ENCODE measurements around the gene DVL1. TPM values are rescaled to one million over a fixed set of nuclear protein-coding genes. Genes with fewer than 3 reads are reported as not detected.

Gene DVL1
- total and polyA plus RNA-seq, 2 of the 13 experiments (the other 11 are each of a cell fraction or from before 2014, with no cell fraction given), result 30.8 to 60.4 TPM

- intact Hi-C loops (cut with micrococcal nuclease; ENCODE audit: unreplicated experiment), result loop anchor here (2.0 kb wide), 1 partner anchor 20 kb away; the partner anchor contains the start of genes CPTP and INTS11
- peaks cover 29% of the 10 kb centered on the region; the same call in 1 of the 2 replicates for H4K20me1 ChIP-seq (ENCODE audit: insufficient read depth, low read length)
- H3K9me3 ChIP-seq (ENCODE audit: low read length), result no peaks in the 10 kb centered on the region
- H3K27me3 ChIP-seq (ENCODE audit: control insufficient read depth in 1 of 2, insufficient read depth in 2 of 2, low read length in 2 of 2), result no peaks in the 10 kb centered on the region
- H3K79me2 ChIP-seq (ENCODE audit: insufficient read depth, low read length), result peaks cover 48% of the 10 kb centered on the region
- H2AFZ ChIP-seq (ENCODE audit: low read length), result no peak overlapping the region
- POLR2A ChIA-PET, result interaction anchor here (1.0 kb wide), 2 partner anchors 13 to 31 kb away, joined by 3 to 7 read pairs; partner anchors contain the start of gene AURKAIP1
- FAIRE-seq, result no peak
- H3K27ac ChIP-seq (ENCODE audit: extremely low read length, insufficient read depth, low read length), result peak overlapping the region; percentile 13
- H3K4me2 ChIP-seq (ENCODE audit: low read depth, low read length), result peak overlapping the region; percentile 57
- peaks cover 42% of the 10 kb centered on the region for H3K4me1 ChIP-seq (ENCODE audit: insufficient read depth, low read length)
- peak; percentile 63 for ATAC-seq
- peaks cover 9 to 18% of the 10 kb centered on the region in 2 experiments for H3K36me3 ChIP-seq (replicated peaks in 1 of 2; ENCODE audit: control insufficient read depth in 1 of 2, insufficient read depth in 2 of 2, low read length in 2 of 2)
- 39% methylated on average over 5 of the region's 15 CpGs for WGBS (ENCODE audit: low lambda C conversion rate)
- no peak for DNase-seq (ENCODE audit: low spot score)
- in situ Hi-C loops (cut with HindIII; ENCODE audit: extremely low pct_ligation_motif_present, low pct_unique_long_range_greater_than_20kb), result no loop called here
- H3K4me3 ChIP-seq (replicated peaks in 1 of 3; ENCODE audit: insufficient read depth in 1 of 3, low read depth in 2 of 3, low read length in 3 of 3), result peak overlapping the region in 1 of 3 experiments; percentile 38; a peak in 1 of 6 replicates
- BruUV-seq (replicated peaks), result no TSS peak
- peak overlapping the region; percentile 39 for H3K9ac ChIP-seq (ENCODE audit: insufficient read depth, low read depth, low read length)
- CTCF ChIA-PET (ENCODE audit: low intra/inter-chr PET ratio, low total read pairs), result interaction anchor here (2.5 kb wide), 1 partner anchor 27 kb away, joined by 11 read pairs; no protein-coding TSS in a partner anchor
- TF ChIP-seq XRCC5 (optimal IDR thresholded peaks at IDR 0.05; ENCODE audit: low read length), result peak; percentile 59
- TF ChIP-seq REPIN1 (CRISPR knock-in tag; IDR thresholded peaks at IDR 0.05; ENCODE audit: borderline replicate concordance, low read depth), result no peak
- TF ChIP-seq, protein P1, sequence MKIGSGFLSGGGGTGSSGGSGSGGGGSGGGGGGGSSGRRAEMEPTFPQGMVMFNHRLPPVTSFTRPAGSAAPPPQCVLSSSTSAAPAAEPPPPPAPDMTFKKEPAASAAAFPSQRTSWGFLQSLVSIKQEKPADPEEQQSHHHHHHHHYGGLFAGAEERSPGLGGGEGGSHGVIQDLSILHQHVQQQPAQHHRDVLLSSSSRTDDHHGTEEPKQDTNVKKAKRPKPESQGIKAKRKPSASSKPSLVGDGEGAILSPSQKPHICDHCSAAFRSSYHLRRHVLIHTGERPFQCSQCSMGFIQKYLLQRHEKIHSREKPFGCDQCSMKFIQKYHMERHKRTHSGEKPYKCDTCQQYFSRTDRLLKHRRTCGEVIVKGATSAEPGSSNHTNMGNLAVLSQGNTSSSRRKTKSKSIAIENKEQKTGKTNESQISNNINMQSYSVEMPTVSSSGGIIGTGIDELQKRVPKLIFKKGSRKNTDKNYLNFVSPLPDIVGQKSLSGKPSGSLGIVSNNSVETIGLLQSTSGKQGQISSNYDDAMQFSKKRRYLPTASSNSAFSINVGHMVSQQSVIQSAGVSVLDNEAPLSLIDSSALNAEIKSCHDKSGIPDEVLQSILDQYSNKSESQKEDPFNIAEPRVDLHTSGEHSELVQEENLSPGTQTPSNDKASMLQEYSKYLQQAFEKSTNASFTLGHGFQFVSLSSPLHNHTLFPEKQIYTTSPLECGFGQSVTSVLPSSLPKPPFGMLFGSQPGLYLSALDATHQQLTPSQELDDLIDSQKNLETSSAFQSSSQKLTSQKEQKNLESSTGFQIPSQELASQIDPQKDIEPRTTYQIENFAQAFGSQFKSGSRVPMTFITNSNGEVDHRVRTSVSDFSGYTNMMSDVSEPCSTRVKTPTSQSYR (CRISPR knock-in tag; IDR thresholded peaks at IDR 0.05; ENCODE audit: borderline replicate concordance), result 0 out of 2 replicates have a peak, but pooled peaks have one; percentile 16
- peak; percentile 77 for TF ChIP-seq ZBTB33 (CRISPR knock-in tag; IDR thresholded peaks at IDR 0.05)
- peak; percentile 100 for TF ChIP-seq ZSCAN21 (CRISPR knock-in tag; IDR thresholded peaks at IDR 0.05; ENCODE audit: borderline replicate concordance)
- peak; percentile 34 for TF ChIP-seq AGO1 (IDR thresholded peaks at IDR 0.05; ENCODE audit: low read depth, low read length, poor library complexity, severe bottlenecking)
- TF ChIP-seq RAD21 (CRISPR knock-in tag; IDR thresholded peaks at IDR 0.05), result peak; percentile 71
- TF ChIP-seq FOXP1 (IDR thresholded peaks at IDR 0.05), result no peak
- TF ChIP-seq FOXP1 (CRISPR knock-in tag; IDR thresholded peaks at IDR 0.05), result no peak
- no peak for TF ChIP-seq PAF1 (CRISPR knock-in tag; IDR thresholded peaks at IDR 0.05)
- peak; percentile 82 for TF ChIP-seq FOSL2 (CRISPR knock-in tag; IDR thresholded peaks at IDR 0.05)
- TF ChIP-seq RXRA (CRISPR knock-in tag; IDR thresholded peaks at IDR 0.05), result peak; percentile 43; the same call in 1 of the 2 replicates
- TF ChIP-seq, protein P2, sequence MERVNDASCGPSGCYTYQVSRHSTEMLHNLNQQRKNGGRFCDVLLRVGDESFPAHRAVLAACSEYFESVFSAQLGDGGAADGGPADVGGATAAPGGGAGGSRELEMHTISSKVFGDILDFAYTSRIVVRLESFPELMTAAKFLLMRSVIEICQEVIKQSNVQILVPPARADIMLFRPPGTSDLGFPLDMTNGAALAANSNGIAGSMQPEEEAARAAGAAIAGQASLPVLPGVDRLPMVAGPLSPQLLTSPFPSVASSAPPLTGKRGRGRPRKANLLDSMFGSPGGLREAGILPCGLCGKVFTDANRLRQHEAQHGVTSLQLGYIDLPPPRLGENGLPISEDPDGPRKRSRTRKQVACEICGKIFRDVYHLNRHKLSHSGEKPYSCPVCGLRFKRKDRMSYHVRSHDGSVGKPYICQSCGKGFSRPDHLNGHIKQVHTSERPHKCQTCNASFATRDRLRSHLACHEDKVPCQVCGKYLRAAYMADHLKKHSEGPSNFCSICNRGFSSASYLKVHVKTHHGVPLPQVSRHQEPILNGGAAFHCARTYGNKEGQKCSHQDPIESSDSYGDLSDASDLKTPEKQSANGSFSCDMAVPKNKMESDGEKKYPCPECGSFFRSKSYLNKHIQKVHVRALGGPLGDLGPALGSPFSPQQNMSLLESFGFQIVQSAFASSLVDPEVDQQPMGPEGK (CRISPR knock-in tag; IDR thresholded peaks at IDR 0.05), result peak; percentile 44; the same call in 1 of the 2 replicates
- 0 out of 2 replicates have a peak, but pooled peaks have one; percentile 14 for TF ChIP-seq ZNF333 (CRISPR knock-in tag; IDR thresholded peaks at IDR 0.05; ENCODE audit: borderline replicate concordance)
- TF ChIP-seq ZNF446 (CRISPR knock-in tag; IDR thresholded peaks at IDR 0.05), result 0 out of 2 replicates have a peak, but pooled peaks have one; percentile 36
- TF ChIP-seq PHF8 (CRISPR knock-in tag; IDR thresholded peaks at IDR 0.05), result 0 out of 2 replicates have a peak, but pooled peaks have one; percentile 24
Measured at GRCh38 chr1:1344655-1345361, 4.4 kb downstream of the DVL1 start.

All from HepG2 (cell line).